ENCODE measurements around the gene BTN3A1. TPM values are rescaled to one million over a fixed set of nuclear protein-coding genes. Genes with fewer than 3 reads are reported as not detected.

Gene BTN3A1
- total RNA-seq, 1 donor from 2014 or later, result 100.0 TPM

Other genes with a start within 250 kb of the BTN3A1 start
- 105 and 110 TPM in 2 replicates for gene BTN3A2, start 37.1 kb upstream of the BTN3A1 start, total RNA-seq
- 33.4 and 34.4 TPM in 2 replicates for gene BTN2A2, start 19.2 kb upstream of the BTN3A1 start, total RNA-seq
- 63.7 and 66.4 TPM in 2 replicates for gene BTN3A3, start 38.2 kb downstream of the BTN3A1 start, total RNA-seq
- gene BTN2A1, start 55.7 kb downstream of the BTN3A1 start, total RNA-seq, result 32.7 and 33.8 TPM in 2 replicates
- gene BTN1A1, start 98.0 kb downstream of the BTN3A1 start, total RNA-seq, result not detected in 2 replicates
- gene HMGN4, start 136.1 kb downstream of the BTN3A1 start, total RNA-seq, result 84.5 and 94.7 TPM in 2 replicates
- 29.0 and 30.3 TPM in 2 replicates for gene ABT1, start 194.7 kb downstream of the BTN3A1 start, total RNA-seq

All from T-helper 1 cell treated with Interleukin-12 subunit alpha and Interleukin-12 subunit beta and Interleukin-4 antibody, amounts not matched to agents 30 ng/mL and 1 ng/mL, for 36 hours (primary cell).